HEK293T (cell line): ENCODE measurements around the gene BACE1-AS.

ENCODE experiments used
- ARNT ChIP-seq: fragments of 450-650 bp; IDR thresholded peaks from 2 replicates; pipeline ENCODE4 v1.6.1; 2017; ENCODE audit warnings: mild to moderate bottlenecking
- BHLHE40 ChIP-seq: fragments of 450-650 bp; IDR thresholded peaks from 2 replicates; pipeline ENCODE4 v1.6.1; 2016; ENCODE audit warnings: mild to moderate bottlenecking, moderate library complexity, borderline replicate concordance
- CTBP1 ChIP-seq: fragments of 450-650 bp; IDR thresholded peaks from 2 replicates; pipeline ENCODE4 v1.6.1; 2016; ENCODE audit warnings: borderline replicate concordance
- ELF4 ChIP-seq: fragments of 450-650 bp; IDR thresholded peaks from 2 replicates; pipeline ENCODE4 v1.6.1; 2017; ENCODE audit warnings: antibody characterized with exemption
- FOXK2 ChIP-seq: fragments of 450-650 bp; IDR thresholded peaks from 2 replicates; pipeline ENCODE4 v1.6.1; 2016; ENCODE audit warnings: mild to moderate bottlenecking
- FOXM1 ChIP-seq: fragments of 450-650 bp; IDR thresholded peaks from 2 replicates; pipeline ENCODE4 v1.6.1; 2017; ENCODE audit warnings: mild to moderate bottlenecking, borderline replicate concordance
- HDGF ChIP-seq: fragments of 450-650 bp; IDR thresholded peaks from 2 replicates; pipeline ENCODE4 v1.6.1; 2017; ENCODE audit warnings: antibody characterized with exemption, borderline replicate concordance
- LEF1 ChIP-seq: fragments of 450-650 bp; IDR thresholded peaks from 2 replicates; pipeline ENCODE4 v1.6.1; 2017; ENCODE audit warnings: mild to moderate bottlenecking, borderline replicate concordance
- NFRKB ChIP-seq: fragments of 450-650 bp; IDR thresholded peaks from 2 replicates; pipeline ENCODE4 v1.6.1; 2016; ENCODE audit warnings: mild to moderate bottlenecking, moderate library complexity
- SP1 ChIP-seq: fragments of 450-650 bp; IDR thresholded peaks from 2 replicates; pipeline ENCODE4 v1.6.1; 2017
- SUZ12 ChIP-seq: fragments of 450-650 bp; IDR thresholded peaks from 2 replicates; pipeline ENCODE4 v1.6.1; 2016; ENCODE audit warnings: mild to moderate bottlenecking
- TARDBP ChIP-seq: fragments of 450-650 bp; IDR thresholded peaks from 2 replicates; pipeline ENCODE4 v1.6.1; 2016
- ZNF384 ChIP-seq: fragments of 450-650 bp; IDR thresholded peaks from 2 replicates; pipeline ENCODE4 v1.6.1; 2016

GRCh38 chr11:117286588-117286987, 4.6 kb upstream of the BACE1-AS start:
- TF ChIP-seq LEF1: no peak
- no peak for TF ChIP-seq SUZ12
- no peak for TF ChIP-seq ZNF384
- no peak for TF ChIP-seq SP1
- TF ChIP-seq NFRKB: no peak
- no peak for TF ChIP-seq FOXM1
- no peak for TF ChIP-seq FOXK2
- no peak for TF ChIP-seq ELF4
- TF ChIP-seq TARDBP: no peak
- TF ChIP-seq ARNT: no peak
- no peak for TF ChIP-seq HDGF
- no peak for TF ChIP-seq CTBP1
- TF ChIP-seq BHLHE40: no peak
